DND-41 (cell line): ENCODE results near the gene RFTN1.

Source experiments
- EZH2 ChIP-seq: IDR thresholded peaks from 3 replicates; pipeline ENCODE4 v1.6.1; 2012; ENCODE audit warnings: borderline replicate concordance, low read depth, mild to moderate bottlenecking, moderate library complexity, low read length, inconsistent platforms; ENCODE audit not compliant: severe bottlenecking
- TF ChIP-seq, protein P1 (sequence below): IDR thresholded peaks from 2 replicates; pipeline ENCODE4 v1.5.1; 2012; ENCODE audit warnings: borderline replicate concordance, low read length, moderate library complexity, mild to moderate bottlenecking; ENCODE audit not compliant: poor library complexity, severe bottlenecking; ENCODE audit errors: extremely low read depth

DNA sequence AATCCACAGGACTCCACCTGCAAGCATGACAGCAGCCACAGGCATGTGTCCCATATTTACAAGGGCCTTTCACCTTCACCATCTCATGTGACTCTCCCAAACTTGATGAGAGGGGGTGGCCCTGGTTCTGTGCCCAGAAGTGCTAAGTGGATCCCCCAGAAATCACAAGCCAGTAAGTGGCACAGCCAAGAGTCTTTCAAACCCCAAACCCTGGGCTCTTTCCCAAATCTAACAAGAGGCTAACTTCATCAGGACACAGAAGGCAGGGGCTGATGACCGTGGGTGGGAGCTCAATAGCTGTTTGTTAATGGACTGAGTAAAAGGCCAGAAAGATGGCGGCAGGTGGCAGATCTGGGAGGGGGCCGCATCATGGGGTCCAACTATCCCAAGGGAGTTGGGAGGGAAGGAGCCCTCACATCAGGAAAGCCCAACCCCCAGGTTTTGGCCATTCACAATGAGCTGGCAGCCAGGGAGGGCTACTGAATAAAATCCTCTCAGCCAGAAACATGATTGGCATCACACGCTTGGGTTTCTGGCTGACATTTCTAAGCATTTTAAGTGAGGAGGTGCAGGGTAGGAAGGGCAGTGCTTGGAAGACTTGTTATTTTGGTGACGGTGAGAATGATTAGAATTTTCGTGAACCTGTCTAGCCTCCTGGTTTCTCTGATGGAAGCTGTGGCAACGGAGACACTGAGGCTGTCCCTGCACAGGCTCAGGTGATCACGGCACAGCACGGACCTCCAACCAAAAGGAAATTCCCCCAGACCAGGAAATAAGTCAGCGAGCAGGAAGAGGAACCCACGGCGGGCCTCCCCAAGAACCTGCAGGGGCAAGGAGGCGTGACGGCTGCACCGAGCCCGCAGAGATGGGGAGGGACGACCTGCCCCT, 139.2 kb downstream of the RFTN1 start:
- TF ChIP-seq, protein P1, sequence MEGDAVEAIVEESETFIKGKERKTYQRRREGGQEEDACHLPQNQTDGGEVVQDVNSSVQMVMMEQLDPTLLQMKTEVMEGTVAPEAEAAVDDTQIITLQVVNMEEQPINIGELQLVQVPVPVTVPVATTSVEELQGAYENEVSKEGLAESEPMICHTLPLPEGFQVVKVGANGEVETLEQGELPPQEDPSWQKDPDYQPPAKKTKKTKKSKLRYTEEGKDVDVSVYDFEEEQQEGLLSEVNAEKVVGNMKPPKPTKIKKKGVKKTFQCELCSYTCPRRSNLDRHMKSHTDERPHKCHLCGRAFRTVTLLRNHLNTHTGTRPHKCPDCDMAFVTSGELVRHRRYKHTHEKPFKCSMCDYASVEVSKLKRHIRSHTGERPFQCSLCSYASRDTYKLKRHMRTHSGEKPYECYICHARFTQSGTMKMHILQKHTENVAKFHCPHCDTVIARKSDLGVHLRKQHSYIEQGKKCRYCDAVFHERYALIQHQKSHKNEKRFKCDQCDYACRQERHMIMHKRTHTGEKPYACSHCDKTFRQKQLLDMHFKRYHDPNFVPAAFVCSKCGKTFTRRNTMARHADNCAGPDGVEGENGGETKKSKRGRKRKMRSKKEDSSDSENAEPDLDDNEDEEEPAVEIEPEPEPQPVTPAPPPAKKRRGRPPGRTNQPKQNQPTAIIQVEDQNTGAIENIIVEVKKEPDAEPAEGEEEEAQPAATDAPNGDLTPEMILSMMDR: no peak
- TF ChIP-seq EZH2: no peak
